Stomach (tissue), 4 donors: ENCODE measurements around the gene SP5.

Source experiments
- POLR2AphosphoS5 ChIP-seq, 3 donors: sonication (generic); formaldehyde crosslinking; IDR thresholded peaks; one replicate each; pipeline ENCODE4 v1.6.1; 2016; ENCODE audit warnings: antibody characterized with exemption in 3 of 3
- TF ChIP-seq, protein P1 (sequence below), 7 experiments: fragments of 450-650 bp in 4 of 7; fragments of 200-600 bp in 3 of 7; sonication (generic) in 3 of 7; IDR thresholded peaks; one replicate each; pipeline ENCODE4 v1.5.1; 2016 to 2019; ENCODE audit warnings: antibody characterized with exemption in 7 of 7, control low read depth in 2 of 7, mild to moderate bottlenecking in 1 of 7

DNA sequence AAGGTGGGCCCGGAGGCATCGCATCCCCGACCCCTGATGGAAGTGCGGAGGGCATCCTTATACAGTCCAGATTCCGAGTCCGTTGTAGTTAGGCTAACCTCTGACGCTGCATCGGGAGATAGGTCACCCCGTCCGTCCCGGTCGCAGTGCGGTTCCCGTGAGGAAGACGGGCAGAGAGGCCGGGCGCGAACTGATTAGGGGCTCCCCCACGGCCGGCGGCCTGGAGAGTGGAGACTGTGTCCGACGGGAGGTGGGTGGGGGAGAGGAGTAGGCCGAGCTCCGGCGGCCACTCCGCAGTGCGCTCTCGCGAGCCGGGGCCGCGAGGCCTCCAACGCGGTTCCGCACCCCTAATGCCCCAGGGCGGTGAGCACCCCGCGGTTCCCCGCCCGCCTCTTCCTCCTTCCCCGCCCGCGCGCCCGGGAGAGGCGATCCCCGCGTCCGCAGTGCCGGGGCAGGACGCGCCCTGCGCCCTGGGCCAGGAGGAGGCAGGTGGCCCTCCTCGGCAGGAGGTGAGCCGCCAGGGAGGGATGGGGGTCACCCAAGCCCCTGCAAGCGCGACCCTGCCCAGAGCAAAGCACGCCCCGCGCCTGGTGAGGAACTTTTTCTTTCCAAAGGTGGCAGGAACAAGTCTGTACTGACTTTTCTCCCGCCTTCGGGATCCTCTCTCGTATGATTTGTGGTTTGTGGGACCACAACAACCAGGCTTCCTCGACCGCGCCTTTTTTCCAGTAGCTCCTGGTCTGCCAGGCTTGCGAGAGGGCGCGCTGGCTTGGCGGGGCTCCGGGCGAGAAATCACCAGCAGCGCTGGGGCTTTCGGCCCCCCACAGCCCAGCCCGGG, 1.4 kb upstream of the SP5 start:
- TF ChIP-seq, protein P1, sequence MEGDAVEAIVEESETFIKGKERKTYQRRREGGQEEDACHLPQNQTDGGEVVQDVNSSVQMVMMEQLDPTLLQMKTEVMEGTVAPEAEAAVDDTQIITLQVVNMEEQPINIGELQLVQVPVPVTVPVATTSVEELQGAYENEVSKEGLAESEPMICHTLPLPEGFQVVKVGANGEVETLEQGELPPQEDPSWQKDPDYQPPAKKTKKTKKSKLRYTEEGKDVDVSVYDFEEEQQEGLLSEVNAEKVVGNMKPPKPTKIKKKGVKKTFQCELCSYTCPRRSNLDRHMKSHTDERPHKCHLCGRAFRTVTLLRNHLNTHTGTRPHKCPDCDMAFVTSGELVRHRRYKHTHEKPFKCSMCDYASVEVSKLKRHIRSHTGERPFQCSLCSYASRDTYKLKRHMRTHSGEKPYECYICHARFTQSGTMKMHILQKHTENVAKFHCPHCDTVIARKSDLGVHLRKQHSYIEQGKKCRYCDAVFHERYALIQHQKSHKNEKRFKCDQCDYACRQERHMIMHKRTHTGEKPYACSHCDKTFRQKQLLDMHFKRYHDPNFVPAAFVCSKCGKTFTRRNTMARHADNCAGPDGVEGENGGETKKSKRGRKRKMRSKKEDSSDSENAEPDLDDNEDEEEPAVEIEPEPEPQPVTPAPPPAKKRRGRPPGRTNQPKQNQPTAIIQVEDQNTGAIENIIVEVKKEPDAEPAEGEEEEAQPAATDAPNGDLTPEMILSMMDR (IDR thresholded peaks at IDR 0.05) = no peak
- TF ChIP-seq POLR2AphosphoS5 (IDR thresholded peaks at IDR 0.05) = no peak
